GM19240 (cell line): ENCODE measurements around the gene ITGB3.

Experiments used
- DNase-seq: peaks from one replicate; pipeline ENCODE4 v3.0.0; 2011; ENCODE audit warnings: low spot score; ENCODE audit not compliant: insufficient read length

The ITGB3 gene

GRCh38 chr17:47274319-47275069, 20.9 kb downstream of the ITGB3 start:
- DNase-seq, result no peak

GRCh38 chr17:47275245-47275984, 21.8 kb downstream of the ITGB3 start:
- no peak for DNase-seq

GRCh38 chr17:47276444-47276843, 22.8 kb downstream of the ITGB3 start:
- DNase-seq, result no peak

- no peak for DNase-seq
Observed at GRCh38 chr17:47276868-47277267, 23.2 kb downstream of the ITGB3 start.

GRCh38 chr17:47277921-47278320, 24.3 kb downstream of the ITGB3 start:
- DNase-seq, result no peak

- no peak for DNase-seq
Observed at GRCh38 chr17:47278561-47278960, 24.9 kb downstream of the ITGB3 start.

GRCh38 chr17:47279062-47279801, 25.6 kb downstream of the ITGB3 start:
- DNase-seq, result peak; percentile 70

- DNase-seq, result no peak
Observed at GRCh38 chr17:47280072-47280811, 26.6 kb downstream of the ITGB3 start.

GRCh38 chr17:47281216-47281615, 27.6 kb downstream of the ITGB3 start:
- no peak for DNase-seq

GRCh38 chr17:47285003-47285402, 31.4 kb downstream of the ITGB3 start:
- no peak for DNase-seq

GRCh38 chr17:47286198-47286914, 32.7 kb downstream of the ITGB3 start:
- DNase-seq, result peak; percentile 37

- DNase-seq, result no peak
Observed at GRCh38 chr17:47287068-47287467, 33.4 kb downstream of the ITGB3 start.

GRCh38 chr17:47287639-47288038, 34.0 kb downstream of the ITGB3 start:
- no peak for DNase-seq

- DNase-seq, result no peak
Observed at GRCh38 chr17:47288531-47289116, 35.0 kb downstream of the ITGB3 start.

- DNase-seq, result no peak
Observed at GRCh38 chr17:47289302-47289701, 35.7 kb downstream of the ITGB3 start.

GRCh38 chr17:47290870-47291241, 37.2 kb downstream of the ITGB3 start:
- DNase-seq, result no peak

- no peak for DNase-seq
Observed at GRCh38 chr17:47291242-47291873, 37.7 kb downstream of the ITGB3 start.

- DNase-seq, result no peak
Observed at GRCh38 chr17:47292206-47292605, 38.6 kb downstream of the ITGB3 start.

GRCh38 chr17:47295037-47295873, 41.6 kb downstream of the ITGB3 start:
- DNase-seq, result no peak
